Neural cell (in vitro differentiated cells): Measurements from ENCODE around the gene COPZ1. TPM values are rescaled to one million over a fixed set of nuclear protein-coding genes. Genes with fewer than 3 reads are reported as not detected.
A peak's percentile ranks its signal among the peaks of the same experiment; 100 is the strongest.

Source experiments
- H2AFZ ChIP-seq: fragments of 200-600, 300-800 bp; sonication (generic), shearing (Covaris generic); 2 replicates; pipeline ENCODE4 v1.6.0; 2014; ENCODE audit warnings: low read depth, mild to moderate bottlenecking, antibody characterized with exemption, low read length, moderate library complexity
- H3F3A ChIP-seq: fragments of 200-600 bp; shearing (Covaris generic); 2 replicates; pipeline ENCODE4 v1.6.1; 2016; ENCODE audit warnings: mild to moderate bottlenecking, moderate library complexity, mixed read lengths, antibody characterized with exemption, low read length; ENCODE audit not compliant: insufficient read depth, poor library complexity, severe bottlenecking
- H3K27ac ChIP-seq: fragments of 200-600, 300-800 bp; sonication (generic), shearing (Covaris generic); 2 replicates; pipeline ENCODE4 v1.5.1; 2014; ENCODE audit warnings: mild to moderate bottlenecking, low read length, moderate library complexity
- H3K27me3 ChIP-seq: fragments of 300-800, 200-600 bp; sonication (generic), shearing (Covaris generic); 2 replicates; pipeline ENCODE4 v1.6.0; 2014; ENCODE audit warnings: mild to moderate bottlenecking, low read depth, low read length, moderate library complexity; ENCODE audit not compliant: insufficient read depth
- H3K36me3 ChIP-seq: fragments of 300-800, 200-600 bp; sonication (generic), shearing (Covaris generic); 2 replicates; pipeline ENCODE4 v1.5.1; 2014; ENCODE audit warnings: mild to moderate bottlenecking, antibody characterized with exemption, low read length, moderate library complexity; ENCODE audit not compliant: insufficient read depth
- H3K4me2 ChIP-seq: fragments of 300-800, 200-600 bp; sonication (generic), shearing (Covaris generic); 2 replicates; pipeline ENCODE4 v1.6.0; 2014; ENCODE audit warnings: mild to moderate bottlenecking, low read length
- H3K4me3 ChIP-seq: fragments of 300-800, 200-600 bp; sonication (generic), shearing (Covaris generic); 2 replicates; pipeline ENCODE4 v1.5.1; 2014; ENCODE audit warnings: mild to moderate bottlenecking, low read length, moderate library complexity
- H3K79me2 ChIP-seq: fragments of 200-600 bp; shearing (Covaris generic); replicated peaks from 2 replicates; pipeline ENCODE4 v1.6.0; 2014; ENCODE audit warnings: mild to moderate bottlenecking, low read length, moderate library complexity; ENCODE audit not compliant: insufficient read depth
- H3K9ac ChIP-seq: fragments of 300-800, 200-600 bp; sonication (generic), shearing (Covaris generic); 2 replicates; pipeline ENCODE4 v1.6.1; 2016; ENCODE audit warnings: mild to moderate bottlenecking, low read length, mixed read lengths
- H3K9me2 ChIP-seq: fragments of 200-600 bp; shearing (Covaris generic); 2 replicates; pipeline ENCODE4 v1.6.1; 2016; ENCODE audit warnings: mild to moderate bottlenecking, low read length, mixed read lengths; ENCODE audit not compliant: insufficient read depth
- H3K9me3 ChIP-seq: fragments of 200-600, 300-800 bp; sonication (generic), shearing (Covaris generic); 2 replicates; pipeline ENCODE4 v1.6.1; 2016; ENCODE audit warnings: mild to moderate bottlenecking, mixed run types, low read length, moderate library complexity, mixed read lengths
- H4K20me1 ChIP-seq: fragments of 200-600 bp; shearing (Covaris generic); 2 replicates; pipeline ENCODE4 v1.6.1; 2016; ENCODE audit warnings: mild to moderate bottlenecking, mixed run types; ENCODE audit not compliant: insufficient read depth
- CTCF ChIP-seq: fragments of 450-650 bp; IDR thresholded peaks from 2 replicates; pipeline ENCODE4 v1.5.1; 2014; ENCODE audit warnings: antibody characterized with exemption, mild to moderate bottlenecking, moderate library complexity; ENCODE audit not compliant: poor library complexity, severe bottlenecking
- EP300 ChIP-seq: fragments of 450-650 bp; conservative IDR thresholded peaks from 2 replicates; pipeline ENCODE4 v1.6.1; 2014; ENCODE audit warnings: antibody characterized with exemption, mild to moderate bottlenecking, moderate library complexity; ENCODE audit not compliant: poor library complexity, severe bottlenecking
- EZH2 ChIP-seq: fragments of 200-600, 300-800 bp; shearing (Covaris generic), sonication (generic); IDR thresholded peaks from 2 replicates; pipeline ENCODE4 v1.6.1; 2014; ENCODE audit warnings: antibody characterized with exemption, low read length, borderline replicate concordance, mild to moderate bottlenecking; ENCODE audit not compliant: insufficient read depth, poor library complexity, severe bottlenecking
- MXI1 ChIP-seq: fragments of 450-650 bp; conservative IDR thresholded peaks from 2 replicates; pipeline ENCODE4 v1.6.1; 2014; ENCODE audit warnings: antibody characterized with exemption, mild to moderate bottlenecking; ENCODE audit not compliant: poor library complexity, severe bottlenecking
- POLR2AphosphoS5 ChIP-seq: IDR thresholded peaks from 2 replicates; pipeline ENCODE4 v1.6.1; 2012
- RAD21 ChIP-seq: fragments of 450-650 bp; conservative IDR thresholded peaks from 2 replicates; pipeline ENCODE4 v1.6.1; 2014; ENCODE audit warnings: antibody characterized with exemption, mild to moderate bottlenecking, moderate library complexity
- SMC3 ChIP-seq: fragments of 450-650 bp; conservative IDR thresholded peaks from 2 replicates; pipeline ENCODE4 v1.6.1; 2014; ENCODE audit warnings: antibody characterized with exemption, mild to moderate bottlenecking, moderate library complexity; ENCODE audit not compliant: poor library complexity
- TAF1 ChIP-seq: IDR thresholded peaks from 2 replicates; pipeline ENCODE4 v1.6.1; 2012; ENCODE audit warnings: low read depth
- polyA plus RNA-seq: library from polyadenylated mRNA; depleted of rRNA; stranded (reverse); fragments of >200 nt; gene quantifications from 2 replicates; pipeline ENCODE4 v1.2.3, GENCODE V29; 2014
- TF ChIP-seq, protein P1 (sequence below): IDR thresholded peaks from 2 replicates; pipeline ENCODE4 v1.6.1; 2012; ENCODE audit warnings: borderline replicate concordance

The COPZ1 gene
- polyA plus RNA-seq, 1 donor from 2014 or later: 192 TPM

DNA sequence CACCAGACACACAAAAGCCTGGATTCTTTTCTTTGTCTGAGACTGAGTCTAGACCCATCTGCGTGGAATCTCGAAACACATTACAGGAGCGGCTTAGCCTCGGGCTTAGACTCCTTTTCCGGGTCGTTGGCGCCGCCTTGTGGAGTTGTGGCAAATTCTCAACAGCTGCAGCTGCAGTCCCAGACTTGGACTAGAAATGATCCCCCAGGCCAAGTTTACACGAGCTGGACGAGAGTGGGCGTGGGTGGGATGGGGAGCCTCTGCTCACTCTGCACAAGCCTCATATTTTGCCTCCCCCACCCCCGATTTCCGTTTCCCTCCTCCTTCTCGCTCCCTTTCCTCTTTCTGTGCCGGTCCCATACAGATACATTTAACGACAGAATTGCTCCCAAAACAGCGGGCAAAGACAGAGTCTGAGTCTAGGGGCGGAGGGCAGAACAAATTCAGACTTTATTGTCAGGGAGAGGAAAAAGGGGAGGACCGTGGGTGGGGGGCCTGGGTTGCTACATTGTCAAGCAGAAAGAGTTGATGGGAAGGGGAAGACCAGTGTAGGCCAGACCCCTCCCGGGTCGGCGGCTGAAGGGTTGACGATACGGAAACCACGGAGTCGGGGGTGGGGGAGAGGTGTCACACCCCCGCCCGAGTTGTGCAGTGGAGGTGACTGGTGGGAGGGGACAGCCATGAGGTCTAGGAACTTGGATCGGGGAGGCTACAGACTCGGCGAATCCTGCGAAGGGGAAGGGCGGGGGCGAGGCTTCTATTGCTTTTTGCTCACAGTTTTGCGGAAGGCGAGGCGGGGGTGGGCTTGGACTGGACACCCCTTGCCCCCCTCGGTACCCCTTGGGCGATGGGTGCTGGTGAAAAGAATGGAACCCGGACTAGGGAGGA is 44.0 kb downstream of the COPZ1 start:
- no peaks in the 10 kb centered on the region for H3K9me2 ChIP-seq
- no peak overlapping the region for H2AFZ ChIP-seq
- no peak overlapping the region for H3K9ac ChIP-seq
- peak; percentile 81 for TF ChIP-seq SMC3
- TF ChIP-seq CTCF: peak; percentile 85
- no peak for TF ChIP-seq POLR2AphosphoS5
- peak; percentile 83 for TF ChIP-seq RAD21
- peak; percentile 10 for TF ChIP-seq MXI1
- TF ChIP-seq, protein P1, sequence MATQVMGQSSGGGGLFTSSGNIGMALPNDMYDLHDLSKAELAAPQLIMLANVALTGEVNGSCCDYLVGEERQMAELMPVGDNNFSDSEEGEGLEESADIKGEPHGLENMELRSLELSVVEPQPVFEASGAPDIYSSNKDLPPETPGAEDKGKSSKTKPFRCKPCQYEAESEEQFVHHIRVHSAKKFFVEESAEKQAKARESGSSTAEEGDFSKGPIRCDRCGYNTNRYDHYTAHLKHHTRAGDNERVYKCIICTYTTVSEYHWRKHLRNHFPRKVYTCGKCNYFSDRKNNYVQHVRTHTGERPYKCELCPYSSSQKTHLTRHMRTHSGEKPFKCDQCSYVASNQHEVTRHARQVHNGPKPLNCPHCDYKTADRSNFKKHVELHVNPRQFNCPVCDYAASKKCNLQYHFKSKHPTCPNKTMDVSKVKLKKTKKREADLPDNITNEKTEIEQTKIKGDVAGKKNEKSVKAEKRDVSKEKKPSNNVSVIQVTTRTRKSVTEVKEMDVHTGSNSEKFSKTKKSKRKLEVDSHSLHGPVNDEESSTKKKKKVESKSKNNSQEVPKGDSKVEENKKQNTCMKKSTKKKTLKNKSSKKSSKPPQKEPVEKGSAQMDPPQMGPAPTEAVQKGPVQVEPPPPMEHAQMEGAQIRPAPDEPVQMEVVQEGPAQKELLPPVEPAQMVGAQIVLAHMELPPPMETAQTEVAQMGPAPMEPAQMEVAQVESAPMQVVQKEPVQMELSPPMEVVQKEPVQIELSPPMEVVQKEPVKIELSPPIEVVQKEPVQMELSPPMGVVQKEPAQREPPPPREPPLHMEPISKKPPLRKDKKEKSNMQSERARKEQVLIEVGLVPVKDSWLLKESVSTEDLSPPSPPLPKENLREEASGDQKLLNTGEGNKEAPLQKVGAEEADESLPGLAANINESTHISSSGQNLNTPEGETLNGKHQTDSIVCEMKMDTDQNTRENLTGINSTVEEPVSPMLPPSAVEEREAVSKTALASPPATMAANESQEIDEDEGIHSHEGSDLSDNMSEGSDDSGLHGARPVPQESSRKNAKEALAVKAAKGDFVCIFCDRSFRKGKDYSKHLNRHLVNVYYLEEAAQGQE: no peak
- no peak for TF ChIP-seq TAF1
- no peak for TF ChIP-seq EP300
- TF ChIP-seq EZH2: no peak
- no peak overlapping the region for H3K27ac ChIP-seq
- H3K79me2 ChIP-seq: no peaks in the 10 kb centered on the region
- no peaks in the 10 kb centered on the region for H3K27me3 ChIP-seq
- no peaks in the 10 kb centered on the region for H3K9me3 ChIP-seq
- no peaks in the 10 kb centered on the region for H3F3A ChIP-seq
- H3K36me3 ChIP-seq: no peaks in the 10 kb centered on the region
- no peaks in the 10 kb centered on the region for H4K20me1 ChIP-seq
- no peak overlapping the region for H3K4me2 ChIP-seq
- no peak overlapping the region for H3K4me3 ChIP-seq

GRCh38 chr12:54369597-54370131 is 44.7 kb downstream of the COPZ1 start:
- TF ChIP-seq POLR2AphosphoS5: no peak
- TF ChIP-seq CTCF: no peak
- no peak for TF ChIP-seq EZH2
- TF ChIP-seq EP300: no peak
- no peak for TF ChIP-seq TAF1
- TF ChIP-seq RAD21: no peak
- TF ChIP-seq SMC3: no peak
- TF ChIP-seq, protein P1: no peak
- TF ChIP-seq MXI1: no peak
- Histone ChIP-seq H3F3A (no peaks in the 10 kb centered on the region), H3K4me3 (no peak overlapping the region), H3K36me3 (no peaks in the 10 kb centered on the region), H4K20me1 (no peaks in the 10 kb centered on the region), H3K9me2 (no peaks in the 10 kb centered on the region), H3K27me3 (no peaks in the 10 kb centered on the region), H3K4me2 (no peak overlapping the region), H2AFZ (no peak overlapping the region), H3K79me2 (no peaks in the 10 kb centered on the region), H3K9me3 (no peaks in the 10 kb centered on the region), H3K9ac (peak overlapping the region; percentile 12), H3K27ac (no peak overlapping the region)
